Measurements from ENCODE around the gene SCRN3.

- TF ChIP-seq CTCF (IDR thresholded peaks at IDR 0.05) (no peak), POLR2A (IDR thresholded peaks at IDR 0.05) (no peak), POLR2AphosphoS5 (IDR thresholded peaks at IDR 0.05) (no peak), EP300 (IDR thresholded peaks at IDR 0.05) (no peak)
Observed at GRCh38 chr2:174430066-174430465, 34.5 kb downstream of the SCRN3 start.
